ENCODE measurements around the gene P2RY13. TPM values are rescaled to one million over a fixed set of nuclear protein-coding genes. Genes with fewer than 3 reads are reported as not detected.
A peak's percentile ranks its signal among the peaks of the same experiment; 100 is the strongest.

The P2RY13 gene
- total and polyA plus RNA-seq, 12 donors: 0.66 to 6.0 (median 2.3) TPM

GRCh38 chr3:151318991-151319390 is 10.4 kb downstream of the P2RY13 start:
- no peak for TF ChIP-seq POLR2A (IDR thresholded peaks at IDR 0.05)
- TF ChIP-seq CTCF (IDR thresholded peaks at IDR 0.05): no peak
- no peaks in the 10 kb centered on the region for H3K27me3 ChIP-seq
- no peaks in the 10 kb centered on the region for H3K36me3 ChIP-seq (replicated peaks in 1 of 2)
- H3K9me3 ChIP-seq (replicated peaks in 1 of 3): no peaks in the 10 kb centered on the region
- H3K27ac ChIP-seq: peak overlapping the region in 1 of 5 donors; percentile 2
- peaks cover 8 to 22% of the 10 kb centered on the region in 2 donors for H3K4me1 ChIP-seq (replicated peaks in 1 of 2)
- WGBS, 4 donors: 79 to 88% (median 85%) methylated on average over 7 of the region's 7 CpGs
- intact Hi-C loops (cut with DNase I): no loop called here
- no peak for DNase-seq
- H3K4me3 ChIP-seq: no peak overlapping the region

- Histone ChIP-seq H3K36me3 (replicated peaks in 1 of 2) (no peaks in the 10 kb centered on the region), H3K4me1 (replicated peaks in 1 of 2) (peaks cover 8 to 22% of the 10 kb centered on the region in 2 donors), H3K27me3 (no peaks in the 10 kb centered on the region), H3K9me3 (replicated peaks in 1 of 3) (no peaks in the 10 kb centered on the region), H3K4me3 (no peak overlapping the region), H3K27ac (peak overlapping the region in 1 of 5 donors; percentile 2)
- TF ChIP-seq CTCF (IDR thresholded peaks at IDR 0.05) (no peak), POLR2A (IDR thresholded peaks at IDR 0.05) (no peak)
- intact Hi-C loops (cut with DNase I): no loop called here
- DNase-seq: no peak
Measured at GRCh38 chr3:151318313-151318712, 11.0 kb downstream of the P2RY13 start.

GRCh38 chr3:151316267-151316991 is 12.9 kb downstream of the P2RY13 start, which contains the start of gene GPR87:
Gene GPR87 (minus strand): TSS chr3:151316820. CDS start chr3:151300100, 16,720 bp downstream.
- TF ChIP-seq CTCF (IDR thresholded peaks at IDR 0.05) (no peak), POLR2A (IDR thresholded peaks at IDR 0.05) (no peak)
- WGBS, 4 donors: 72 to 77% (median 75%) methylated on average over 7 of the region's 7 CpGs
- peaks cover 8 to 22% of the 10 kb centered on the region in 2 donors for H3K4me1 ChIP-seq (replicated peaks in 1 of 2)
- no peak within 1 kb of the TSS for H3K4me3 ChIP-seq
- no peaks in the 10 kb centered on the region for H3K9me3 ChIP-seq (replicated peaks in 1 of 3)
- H3K36me3 ChIP-seq (replicated peaks in 1 of 2): no peaks in the 10 kb centered on the region
- intact Hi-C loops (cut with DNase I): no loop called here
- H3K27ac ChIP-seq: no peak within 1 kb of the TSS
- DNase-seq: no peak
- H3K27me3 ChIP-seq: no peaks in the 10 kb centered on the region

GRCh38 chr3:151315846-151316245 is 13.5 kb downstream of the P2RY13 start:
- WGBS, 4 donors: 91 to 93% (median 92%) methylated on average over 2 of the region's 2 CpGs
- H3K27ac ChIP-seq: no peak overlapping the region
- no peak for DNase-seq
- intact Hi-C loops (cut with DNase I): no loop called here
- no peaks in the 10 kb centered on the region for H3K36me3 ChIP-seq (replicated peaks in 1 of 2)
- peaks cover 8 to 22% of the 10 kb centered on the region in 2 donors for H3K4me1 ChIP-seq (replicated peaks in 1 of 2)
- H3K27me3 ChIP-seq: no peaks in the 10 kb centered on the region
- no peaks in the 10 kb centered on the region for H3K9me3 ChIP-seq (replicated peaks in 1 of 3)
- H3K4me3 ChIP-seq: no peak overlapping the region
- TF ChIP-seq CTCF (IDR thresholded peaks at IDR 0.05): no peak
- no peak for TF ChIP-seq POLR2A (IDR thresholded peaks at IDR 0.05)
